Nasal cavity respiratory epithelium epithelial cell of viscerocranial mucosa (primary cell): ENCODE measurements around the gene CHSY3. TPM values are rescaled to one million over a fixed set of nuclear protein-coding genes. Genes with fewer than 3 reads are reported as not detected.

ENCODE experiments used
- total RNA-seq: library from RNA; depleted of rRNA; stranded (reverse); fragments of >200 nt; gene quantifications from 2 replicates; pipeline ENCODE4 v1.2.3, GENCODE V29; 2014

The CHSY3 gene
- total RNA-seq = under 0.01 and 0.21 TPM in 2 replicates

DNA sequence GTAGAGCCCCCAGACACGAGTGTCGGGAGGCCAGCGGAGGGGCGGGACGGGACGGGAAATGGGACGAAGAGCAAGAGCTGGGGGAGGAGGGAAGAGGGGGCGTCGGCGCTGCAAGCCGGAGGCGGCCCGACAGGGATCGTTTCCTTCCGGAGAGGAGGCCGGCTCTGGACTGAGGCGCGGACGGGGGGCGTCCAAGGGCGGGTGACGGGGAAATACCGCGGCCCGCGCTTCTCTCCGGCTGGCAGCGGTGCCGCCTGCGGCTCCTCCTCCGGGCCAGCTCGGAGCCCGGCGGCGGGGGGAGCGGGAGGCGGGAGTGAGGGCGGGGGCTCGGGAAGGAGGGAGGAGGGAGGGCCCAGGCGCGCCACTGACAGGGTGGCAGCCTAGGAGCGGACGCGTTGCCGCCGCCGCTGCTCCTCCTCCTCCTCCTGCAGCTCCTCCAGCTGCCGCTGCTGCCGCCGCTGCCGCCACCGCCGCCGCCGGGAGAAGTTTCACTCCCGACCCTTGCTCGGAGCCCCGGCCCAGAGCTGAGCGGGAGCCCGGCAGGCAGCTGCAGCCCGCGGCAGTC is at the start of gene CHSY3:
CHSY3 (plus strand) TSS at position 364 of the 565 bp plus-strand sequence.

Other genes starting within 250 kb of the CHSY3 start
- gene MINAR2, start 156.4 kb upstream of the CHSY3 start, total RNA-seq = not detected in 2 replicates